Activated naive CD8-positive, alpha-beta T cell treated with anti-CD3 and anti-CD28 coated beads, Interleukin-2, amount 10 ng/mL, durations not matched to agents 7 days and 5 days (primary cell): ENCODE data around the gene TCTN1. TPM values are rescaled to one million over a fixed set of nuclear protein-coding genes. Genes with fewer than 3 reads are reported as not detected.

Experiments
- ATAC-seq: fragments of 150-1000 bp; cut with Tn5 transposase; one replicate; pipeline ENCODE4 v1.10.0; 2021; ENCODE audit warnings: low read depth, moderate library complexity
- POLR2A ChIA-PET: fragments of 350-600 bp; sonication (Branson Sonifier 250); formaldehyde crosslinking; loops from one replicate; lab custom pipeline; 2021; ENCODE audit warnings: antibody characterized with exemption; lab: Charles Lee
- DNase-seq: peaks from one replicate; pipeline ENCODE4 v3.0.0; 2021
- H3K27ac Mint-ChIP-seq: one replicate; pipeline ENCODE4 v1.8.0; 2022; ENCODE audit warnings: mild to moderate bottlenecking, mixed read lengths
- H3K27me3 Mint-ChIP-seq: one replicate; pipeline ENCODE4 v1.8.0; 2022; ENCODE audit warnings: mild to moderate bottlenecking, moderate library complexity, mixed read lengths
- H3K36me3 Mint-ChIP-seq: one replicate; pipeline ENCODE4 v1.8.0; 2021; ENCODE audit warnings: mild to moderate bottlenecking, mixed read lengths
- H3K4me1 Mint-ChIP-seq: one replicate; pipeline ENCODE4 v1.8.0; 2021; ENCODE audit warnings: mixed read lengths
- H3K4me3 Mint-ChIP-seq: one replicate; pipeline ENCODE4 v1.8.0; 2022; ENCODE audit warnings: mild to moderate bottlenecking, moderate library complexity, mixed read lengths
- H3K9me3 Mint-ChIP-seq: one replicate; pipeline ENCODE4 v1.8.0; 2021; ENCODE audit warnings: mixed read lengths
- total RNA-seq, 2 experiments: library from RNA; stranded (reverse); gene quantifications; one replicate each; pipeline ENCODE4 v1.2.3, GENCODE V29; 2021

The TCTN1 gene
- total RNA-seq, 2 experiments from 2014 or later = 10.1 to 10.3 TPM

- Mint-ChIP-seq H3K4me3 (peak overlapping the region; percentile 72), H3K9me3 (no peaks in the 10 kb centered on the region), H3K27me3 (no peaks in the 10 kb centered on the region), H3K36me3 (peaks cover 32% of the 10 kb centered on the region), H3K4me1 (peaks cover 46% of the 10 kb centered on the region), H3K27ac (peak overlapping the region; percentile 93)
- ATAC-seq = no peak
- POLR2A ChIA-PET = interaction anchor here (0.7 to 2.6 kb wide), 7 partner anchors 9 to 228 kb away, joined by 3 to 12 read pairs (median 7); partner anchors contain the start of genes ARPC3, HVCN1 and TCTN1
- DNase-seq = no peak
These were observed 64.1 kb downstream of the TCTN1 start for GRCh38 chr12:110677982-110678381.

- Mint-ChIP-seq H3K27me3 (no peaks in the 10 kb centered on the region), H3K9me3 (no peaks in the 10 kb centered on the region), H3K4me1 (peaks cover 34% of the 10 kb centered on the region), H3K36me3 (peaks cover 29% of the 10 kb centered on the region), H3K4me3 (no peak overlapping the region), H3K27ac (no peak overlapping the region)
- ATAC-seq (no peak), DNase-seq (no peak)
- POLR2A ChIA-PET = interaction anchor here (1.0 to 2.6 kb wide), 5 partner anchors 8 to 65 kb away, joined by 3 to 12 read pairs (median 7); partner anchors contain the start of genes HVCN1 and TCTN1
These were observed 65.3 kb downstream of the TCTN1 start for GRCh38 chr12:110679201-110679600.

- H3K27me3 Mint-ChIP-seq = no peaks in the 10 kb centered on the region
- ATAC-seq (no peak), DNase-seq (no peak)
- POLR2A ChIA-PET = interaction anchor here (0.8 to 1.1 kb wide), 2 partner anchors 19 to 66 kb away, joined by 3 read pairs; partner anchors contain the start of gene TCTN1
- no peak overlapping the region for H3K4me3 Mint-ChIP-seq
- H3K9me3 Mint-ChIP-seq = peaks cover 1% of the 10 kb centered on the region
- peaks cover 31% of the 10 kb centered on the region for H3K4me1 Mint-ChIP-seq
- H3K27ac Mint-ChIP-seq = peak overlapping the region; percentile 31
- H3K36me3 Mint-ChIP-seq = peaks cover 29% of the 10 kb centered on the region
These were observed 66.1 kb downstream of the TCTN1 start for GRCh38 chr12:110680032-110680431.

DNA sequence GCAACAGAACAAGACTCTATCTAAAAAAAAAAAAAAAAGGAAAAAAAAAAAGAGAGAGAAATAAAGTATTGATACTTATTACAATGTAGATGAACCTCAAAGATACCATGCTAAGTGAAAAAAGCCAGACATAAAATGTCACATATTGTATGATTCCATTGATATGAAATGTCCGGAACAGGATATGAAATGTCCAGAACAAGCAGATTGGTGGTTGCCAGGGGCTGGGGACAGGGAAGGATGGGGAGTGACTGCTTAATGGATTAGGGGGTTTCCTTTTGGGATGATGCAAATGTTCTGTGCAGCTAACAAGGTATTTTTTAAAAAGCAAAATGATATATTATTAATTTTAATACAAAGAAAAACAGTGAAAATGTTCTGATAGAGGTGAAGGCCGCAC lies 70.0 kb downstream of the TCTN1 start:
- DNase-seq = no peak
- H3K9me3 Mint-ChIP-seq = peaks cover 2% of the 10 kb centered on the region
- POLR2A ChIA-PET = no interaction called here
- peaks cover 35% of the 10 kb centered on the region for H3K4me1 Mint-ChIP-seq
- no peak overlapping the region for H3K4me3 Mint-ChIP-seq
- peaks cover 39% of the 10 kb centered on the region for H3K36me3 Mint-ChIP-seq
- H3K27me3 Mint-ChIP-seq = no peaks in the 10 kb centered on the region
- ATAC-seq = no peak
- no peak overlapping the region for H3K27ac Mint-ChIP-seq

GRCh38 chr12:110684312-110684836 lies 70.4 kb downstream of the TCTN1 start:
- Mint-ChIP-seq H3K4me1 (peaks cover 36% of the 10 kb centered on the region), H3K4me3 (no peak overlapping the region), H3K36me3 (peaks cover 39% of the 10 kb centered on the region), H3K9me3 (peaks cover 2% of the 10 kb centered on the region), H3K27me3 (no peaks in the 10 kb centered on the region), H3K27ac (no peak overlapping the region)
- POLR2A ChIA-PET = no interaction called here
- ATAC-seq (no peak), DNase-seq (no peak)

- DNase-seq (no peak), ATAC-seq (no peak)
- Mint-ChIP-seq H3K4me3 (peak overlapping the region; percentile 88), H3K27ac (peak overlapping the region; percentile 68), H3K9me3 (peaks cover 2% of the 10 kb centered on the region), H3K4me1 (peaks cover 45% of the 10 kb centered on the region), H3K27me3 (no peaks in the 10 kb centered on the region), H3K36me3 (peaks cover 38% of the 10 kb centered on the region)
- POLR2A ChIA-PET = interaction anchor here (0.5 to 2.2 kb wide), 3 partner anchors 9 to 81 kb away, joined by 3 to 8 read pairs (median 6); partner anchors contain the start of gene TCTN1
These were observed 72.5 kb downstream of the TCTN1 start for GRCh38 chr12:110686294-110686903.

DNA sequence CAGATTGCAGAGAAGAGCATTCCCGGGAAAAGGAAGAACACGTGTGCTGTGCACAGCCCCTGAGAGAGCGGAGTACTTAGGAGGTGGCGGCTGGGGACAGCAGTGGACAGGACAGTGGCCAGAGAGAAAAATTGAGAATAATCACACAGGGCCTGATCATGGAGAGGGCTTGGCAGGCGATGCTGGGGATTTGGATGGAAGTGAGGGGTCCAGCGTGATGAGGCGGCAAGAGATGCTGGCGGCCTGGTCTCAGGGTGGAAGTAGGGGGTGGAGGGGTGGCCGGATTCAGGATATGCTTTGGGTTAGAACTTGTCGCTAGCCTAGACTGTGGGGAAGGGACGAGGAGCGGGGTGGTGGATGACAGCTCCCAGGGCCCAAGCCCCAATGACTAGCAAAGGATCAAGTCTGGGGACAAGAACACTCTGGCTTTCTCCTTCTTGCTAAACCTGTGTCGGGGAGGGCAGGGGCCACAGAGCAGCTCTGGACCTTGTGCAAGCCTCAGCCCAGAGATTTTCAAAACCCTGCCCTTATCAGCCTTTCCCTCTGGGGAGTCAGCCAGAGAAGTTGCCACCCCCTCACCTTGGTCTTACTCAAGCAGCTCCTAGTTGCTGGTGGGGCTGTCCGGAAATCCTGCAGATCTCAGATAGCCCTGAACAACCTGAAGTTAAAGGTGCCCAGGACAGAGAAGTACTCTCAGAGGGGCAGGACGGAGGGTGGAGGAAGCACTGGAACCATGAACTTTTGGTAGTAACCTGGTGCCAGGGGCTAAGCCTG lies 73.7 kb downstream of the TCTN1 start:
- H3K27ac Mint-ChIP-seq = peak overlapping the region; percentile 77
- peak overlapping the region; percentile 88 for H3K4me3 Mint-ChIP-seq
- H3K36me3 Mint-ChIP-seq = peaks cover 34% of the 10 kb centered on the region
- POLR2A ChIA-PET = interaction anchor here (0.6 to 2.2 kb wide), 3 partner anchors 8 to 388 kb away, joined by 3 to 8 read pairs (median 4); no protein-coding TSS in a partner anchor
- H3K9me3 Mint-ChIP-seq = peaks cover 2% of the 10 kb centered on the region
- H3K27me3 Mint-ChIP-seq = no peaks in the 10 kb centered on the region
- H3K4me1 Mint-ChIP-seq = peaks cover 50% of the 10 kb centered on the region
- ATAC-seq = no peak
- DNase-seq = no peak

- H3K4me1 Mint-ChIP-seq = peaks cover 53% of the 10 kb centered on the region
- H3K4me3 Mint-ChIP-seq = peak within 1 kb of the TSS; percentile 95
- DNase-seq (no peak), ATAC-seq (peak; percentile 50)
- H3K9me3 Mint-ChIP-seq = peaks cover 2% of the 10 kb centered on the region
- POLR2A ChIA-PET = interaction anchor here (1.3 to 2.4 kb wide), 7 partner anchors 10 to 83 kb away, joined by 3 to 23 read pairs (median 8); partner anchors contain the start of gene TCTN1
- peaks cover 31% of the 10 kb centered on the region for H3K36me3 Mint-ChIP-seq
- H3K27me3 Mint-ChIP-seq = no peaks in the 10 kb centered on the region
- peak within 1 kb of the TSS; percentile 100 for H3K27ac Mint-ChIP-seq
These were observed 74.7 kb downstream of the TCTN1 start, which contains the start of gene HVCN1 for GRCh38 chr12:110688446-110689280. HVCN1 (minus strand) TSS chr12:110689115; CDS start chr12:110683245, 5,870 bp downstream.

DNA sequence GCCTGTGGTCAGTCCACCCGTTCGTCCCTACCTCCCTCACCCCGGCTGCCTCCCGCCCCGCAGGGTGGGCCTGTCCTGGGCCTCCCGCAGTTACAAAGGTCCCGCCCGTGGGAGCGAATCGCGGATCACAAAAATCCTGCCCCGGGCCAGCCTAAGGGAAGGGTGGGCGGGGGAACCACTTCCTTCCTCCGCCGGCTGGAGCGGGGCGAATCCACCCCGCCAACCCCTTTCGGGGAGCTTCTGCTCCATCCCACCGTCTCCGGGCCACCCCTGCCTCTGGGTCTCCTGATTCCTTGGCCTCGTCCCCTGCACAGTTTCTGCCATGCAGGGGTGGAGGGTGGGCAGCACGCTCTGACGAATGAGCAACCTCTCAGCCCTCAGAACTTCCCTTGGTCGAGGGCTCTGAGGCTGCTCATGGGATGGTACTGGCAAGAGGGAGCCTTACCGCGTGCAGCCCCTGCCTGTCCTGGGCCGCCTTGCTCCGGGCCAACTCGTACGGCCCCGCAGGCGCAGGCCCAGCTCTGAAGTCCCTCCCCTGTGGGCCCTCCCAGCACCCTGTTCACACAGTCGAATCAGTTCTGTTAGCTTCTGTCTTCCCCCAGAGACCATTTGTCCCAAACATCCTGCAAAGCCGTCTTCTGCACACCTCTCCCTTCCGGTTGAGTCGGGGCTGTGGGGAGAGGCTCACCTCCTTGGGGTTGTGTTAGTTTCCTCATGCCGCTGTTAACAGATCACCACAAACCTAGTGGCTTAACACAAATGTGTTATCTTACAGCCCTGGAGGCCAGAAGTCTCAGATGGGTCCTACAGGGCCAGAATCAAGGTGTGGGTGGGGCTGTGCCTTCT lies 75.6 kb downstream of the TCTN1 start:
- Mint-ChIP-seq H3K36me3 (peaks cover 28% of the 10 kb centered on the region), H3K4me3 (peak overlapping the region; percentile 95), H3K27me3 (no peaks in the 10 kb centered on the region), H3K27ac (peak overlapping the region; percentile 100), H3K4me1 (peaks cover 54% of the 10 kb centered on the region), H3K9me3 (peaks cover 2% of the 10 kb centered on the region)
- ATAC-seq (peak; percentile 80), DNase-seq (peak; percentile 81)
- POLR2A ChIA-PET = interaction anchor here (0.5 to 2.4 kb wide), 15 partner anchors 8 to 221 kb away, joined by 3 to 23 read pairs (median 5); partner anchors contain the start of genes FAM216A, GPN3, RAD9B and TCTN1

GRCh38 chr12:110690127-110690430 lies 76.2 kb downstream of the TCTN1 start:
- no peak for DNase-seq
- no peak for ATAC-seq
- Mint-ChIP-seq H3K4me1 (peaks cover 51% of the 10 kb centered on the region), H3K36me3 (peaks cover 22% of the 10 kb centered on the region), H3K9me3 (no peaks in the 10 kb centered on the region), H3K27me3 (no peaks in the 10 kb centered on the region), H3K27ac (peak overlapping the region; percentile 100), H3K4me3 (peak overlapping the region; percentile 95)
- POLR2A ChIA-PET = interaction anchor here (0.9 to 2.4 kb wide), 14 partner anchors 8 to 222 kb away, joined by 3 to 23 read pairs (median 6); partner anchors contain the start of genes FAM216A, GPN3, RAD9B and TCTN1

GRCh38 chr12:110693731-110694130 lies 79.8 kb downstream of the TCTN1 start:
- no peaks in the 10 kb centered on the region for H3K9me3 Mint-ChIP-seq
- ATAC-seq (no peak), DNase-seq (no peak)
- POLR2A ChIA-PET = interaction anchor here (1.2 kb wide), 1 partner anchor 88 kb away, joined by 4 read pairs; no protein-coding TSS in a partner anchor
- H3K4me3 Mint-ChIP-seq = no peak overlapping the region
- H3K27me3 Mint-ChIP-seq = no peaks in the 10 kb centered on the region
- H3K36me3 Mint-ChIP-seq = no peaks in the 10 kb centered on the region
- H3K4me1 Mint-ChIP-seq = peaks cover 35% of the 10 kb centered on the region
- no peak overlapping the region for H3K27ac Mint-ChIP-seq
